K562 (cell line): ENCODE results near the gene HSF2BP. TPM values are rescaled to one million over a fixed set of nuclear protein-coding genes. Genes with fewer than 3 reads are reported as not detected.
"Not testable (repeated sequence)": the region's sequence is repeated elsewhere in the genome, so short reads cannot be mapped to it uniquely, and the experiment has no call there.

Source experiments
- ATAC-seq: fragments of 200-7000 bp; cut with Tn5 transposase; 3 replicates; pipeline ENCODE4 v1.9.1; 2020; ENCODE audit warnings: moderate library complexity
- BruUV-seq: library from RNA; stranded (reverse); fragments of 400-500 nt; replicated peaks from 2 replicates; lab custom pipeline; 2021; lab: Mats Ljungman, UMichigan
- CTCF ChIA-PET: fragments of 300-600 bp; formaldehyde crosslinking; extraction: SDS; loops from one replicate; lab custom pipeline; 2021; ENCODE audit warnings: low intra/inter-chr PET ratio; lab: Yijun Ruan, JAX
- POLR2A ChIA-PET: fragments of 300-600, 350-650 bp; sonication (Branson Sonifier 250); formaldehyde crosslinking; extraction: SDS; loops from one replicate; lab custom pipeline; 2021; ENCODE audit warnings: antibody characterized with exemption, inconsistent platforms; lab: Yijun Ruan, JAX
- DNase-seq, 4 experiments: peaks; one replicate each; pipeline versions ENCODE4 v3.0.0 to v3.0.0-alpha.2; 2011 to 2018; ENCODE audit warnings: low spot score in 3 of 4, mixed read lengths in 3 of 4; ENCODE audit errors: extremely low read depth in 1 of 4
- FAIRE-seq: peaks from 2 replicates; lab custom pipeline; 2011; peaks lifted over from hg19 to GRCh38; lab: Jason Lieb, UNC
- H2AFZ ChIP-seq: 2 replicates; pipeline ENCODE4 v1.6.0; 2011; ENCODE audit warnings: low read depth, low read length, control low read depth, inconsistent platforms
- H3K27ac ChIP-seq: fragments of 200-600 bp; 3 replicates; pipeline ENCODE4 v1.8.0; 2011; ENCODE audit warnings: low read depth, mild to moderate bottlenecking, control low read depth, inconsistent platforms, low read length, moderate library complexity, mixed read lengths; ENCODE audit errors: extremely low read depth
- H3K27me3 ChIP-seq, 2 experiments: fragments of 300-600 bp in 1 of 2; 2 replicates in 1 of 2; 3 replicates in 1 of 2; pipeline versions ENCODE4 v1.6.0 to v1.8.0; 2011; ENCODE audit warnings: inconsistent platforms in 2 of 2, low read length in 2 of 2, mild to moderate bottlenecking in 1 of 2, mixed read lengths in 1 of 2, moderate library complexity in 1 of 2; ENCODE audit not compliant: control insufficient read depth in 2 of 2, insufficient read depth in 2 of 2
- H3K36me3 ChIP-seq: fragments of 300-600 bp; 3 replicates; pipeline ENCODE4 v1.8.0; 2011; ENCODE audit warnings: mild to moderate bottlenecking, low read length, inconsistent platforms; ENCODE audit not compliant: control insufficient read depth, insufficient read depth
- H3K4me1 ChIP-seq, 2 experiments: fragments of 200-600 bp in 1 of 2; replicated peaks in 1 of 2; 2 replicates in 1 of 2; 3 replicates in 1 of 2; pipeline versions ENCODE4 v1.5.1 to v1.8.0; 2011; ENCODE audit warnings: inconsistent platforms in 2 of 2, low read length in 2 of 2, mild to moderate bottlenecking in 1 of 2, mixed read lengths in 1 of 2, moderate library complexity in 1 of 2; ENCODE audit not compliant: control insufficient read depth in 2 of 2, insufficient read depth in 2 of 2
- H3K4me2 ChIP-seq: 2 replicates; pipeline ENCODE4 v1.6.1; 2011; ENCODE audit warnings: low read length, control low read depth, inconsistent platforms, mixed read lengths; ENCODE audit not compliant: insufficient read depth
- H3K4me3 ChIP-seq: fragments of 200-600 bp; sonication (generic), shearing (Covaris generic); 2 replicates; pipeline ENCODE4 v1.5.1; 2016; ENCODE audit warnings: control low read depth, inconsistent platforms
- H3K79me2 ChIP-seq: fragments of 200-600 bp; 3 replicates; pipeline ENCODE4 v1.8.0; 2011; ENCODE audit warnings: low read length, inconsistent platforms; ENCODE audit not compliant: control insufficient read depth, insufficient read depth
- H3K9ac ChIP-seq, 2 experiments: 2 replicates each; pipeline versions ENCODE4 v1.6.0 to v1.6.1; 2011; ENCODE audit warnings: low read depth in 2 of 2, low read length in 2 of 2, control low read depth in 1 of 2, inconsistent platforms in 1 of 2, mild to moderate bottlenecking in 1 of 2, mixed read lengths in 1 of 2; ENCODE audit not compliant: insufficient read depth in 1 of 2
- H3K9me1 ChIP-seq: one replicate; pipeline ENCODE4 v1.6.0; 2011; ENCODE audit warnings: inconsistent platforms, mild to moderate bottlenecking, low read length, moderate library complexity; ENCODE audit not compliant: control insufficient read depth, insufficient read depth
- H3K9me3 ChIP-seq: replicated peaks from 2 replicates; pipeline ENCODE4 v1.5.1; 2011; ENCODE audit warnings: low read depth, low read length, inconsistent platforms; ENCODE audit not compliant: control insufficient read depth, insufficient read depth
- H4K20me1 ChIP-seq: replicated peaks from 2 replicates; pipeline ENCODE4 v1.6.1; 2011; ENCODE audit warnings: low read length, inconsistent platforms, mixed read lengths; ENCODE audit not compliant: control insufficient read depth, insufficient read depth
- POLR3G ChIP-seq: IDR thresholded peaks from 2 replicates; pipeline ENCODE4 v1.6.1; 2011; ENCODE audit not compliant: insufficient read length, insufficient replicate concordance; ENCODE audit errors: extremely low read depth
- RFX1 ChIP-seq: fragments of 450-650 bp; IDR thresholded peaks from 2 replicates; pipeline ENCODE4 v1.6.1; 2016; ENCODE audit warnings: mild to moderate bottlenecking, moderate library complexity
- ZNF121 ChIP-seq: sonication (generic); formaldehyde crosslinking; conservative IDR thresholded peaks from 2 replicates; pipeline ENCODE4 v1.8.0; 2022; ENCODE audit warnings: missing genetic modification reagents
- WGBS: fragments of 100-300 bp; shearing (Covaris generic); methylation state at CpG from one replicate; pipeline ENCODE4 v1.1.6; 2016; ENCODE audit warnings: low coverage, mixed read lengths; ENCODE audit not compliant: insufficient coverage; ENCODE audit errors: missing lambda C conversion rate; 5-methylcytosine and 5-hydroxymethylcytosine counted together
- in situ Hi-C: fragments of 300-500 bp; cut with MboI; formaldehyde crosslinking; loops from 4 replicates; pipeline ENCODE4 v1.15.0; 2018; ENCODE audit warnings: inconsistent platforms, mixed read lengths
- intact Hi-C: fragments of 100-400 bp; cut with micrococcal nuclease; formaldehyde crosslinking; loops from 2 replicates; pipeline ENCODE4 v1.14.2; 2022
- polyA plus RNA-seq, 8 experiments: library from polyadenylated mRNA; depleted of rRNA in 4 of 8; stranded (reverse) in 5 of 8; unstranded in 3 of 8; fragments of >200 nt; fragmentation: Nextera tagmentation in 2 of 8; fragmentation: Illumina TruSeq in 1 of 8; extraction: Ambion mirVana in 2 of 8; extraction: Trizol in 1 of 8; gene quantifications; 2 replicates each; pipeline versions ENCODE4 v1.2.1 to v1.2.3, GENCODE V29; 2011 to 2014; ENCODE audit warnings: inconsistent platforms in 1 of 8, missing spikeins in 1 of 8
- total RNA-seq, 7 experiments: library from RNA; depleted of rRNA in 6 of 7; stranded (reverse); fragments of >200 nt in 6 of 7; fragmentation: Illumina TruSeq in 2 of 7; extraction: Trizol in 2 of 7; gene quantifications; 2 replicates each; pipeline versions ENCODE4 v1.2.1 to v1.2.3, GENCODE V29; 2011 to 2021; ENCODE audit warnings: low replicate concordance in 1 of 7
- TF ChIP-seq, protein P1 (sequence below): fragments of 450-650 bp; IDR thresholded peaks from 2 replicates; pipeline ENCODE4 v1.6.1; 2016

HSF2BP gene
- total and polyA plus RNA-seq, 9 of the 15 experiments (the other 6 are each of a cell fraction or from before 2014, with no cell fraction given) = 0.04 to 0.57 (median 0.20) TPM; not detected in 2

- intact Hi-C loops (no loop called here), in situ Hi-C loops (no loop called here)
- H3K9ac ChIP-seq = no peak overlapping the region
- ATAC-seq = no peak
- H3K27ac ChIP-seq = no peak overlapping the region
- no peak overlapping the region for H3K4me3 ChIP-seq
- TF ChIP-seq RFX1 = peak; percentile 85
- no peak for TF ChIP-seq POLR3G
- TF ChIP-seq, protein P1, sequence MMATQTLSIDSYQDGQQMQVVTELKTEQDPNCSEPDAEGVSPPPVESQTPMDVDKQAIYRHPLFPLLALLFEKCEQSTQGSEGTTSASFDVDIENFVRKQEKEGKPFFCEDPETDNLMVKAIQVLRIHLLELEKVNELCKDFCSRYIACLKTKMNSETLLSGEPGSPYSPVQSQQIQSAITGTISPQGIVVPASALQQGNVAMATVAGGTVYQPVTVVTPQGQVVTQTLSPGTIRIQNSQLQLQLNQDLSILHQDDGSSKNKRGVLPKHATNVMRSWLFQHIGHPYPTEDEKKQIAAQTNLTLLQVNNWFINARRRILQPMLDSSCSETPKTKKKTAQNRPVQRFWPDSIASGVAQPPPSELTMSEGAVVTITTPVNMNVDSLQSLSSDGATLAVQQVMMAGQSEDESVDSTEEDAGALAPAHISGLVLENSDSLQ = peak; percentile 75
- H3K27me3 ChIP-seq = no peaks in the 10 kb centered on the region
- no peaks in the 10 kb centered on the region for H3K9me3 ChIP-seq
- WGBS = 74% methylated on average over 13 of the region's 13 CpGs
- ChIA-PET CTCF (no interaction called here), POLR2A (interaction anchor here (0.7 to 2.0 kb wide), 8 partner anchors 10 to 56 kb away, joined by 3 to 6 read pairs (median 4); no protein-coding TSS in a partner anchor)
- no peak for DNase-seq
- H2AFZ ChIP-seq = no peak overlapping the region
- no peak for FAIRE-seq
- H4K20me1 ChIP-seq = no peaks in the 10 kb centered on the region
- H3K79me2 ChIP-seq = no peaks in the 10 kb centered on the region
- H3K4me1 ChIP-seq = peaks cover 26 to 41% of the 10 kb centered on the region in 2 experiments; a peak in 4 of 5 replicates
- peaks cover 18% of the 10 kb centered on the region; the same call in 2 of the 3 replicates for H3K36me3 ChIP-seq
- no peaks in the 10 kb centered on the region for H3K9me1 ChIP-seq
- H3K4me2 ChIP-seq = no peak overlapping the region
- no TSS peak for BruUV-seq
These were observed 40.8 kb upstream of the HSF2BP start for GRCh38 chr21:43699933-43700599.

DNA sequence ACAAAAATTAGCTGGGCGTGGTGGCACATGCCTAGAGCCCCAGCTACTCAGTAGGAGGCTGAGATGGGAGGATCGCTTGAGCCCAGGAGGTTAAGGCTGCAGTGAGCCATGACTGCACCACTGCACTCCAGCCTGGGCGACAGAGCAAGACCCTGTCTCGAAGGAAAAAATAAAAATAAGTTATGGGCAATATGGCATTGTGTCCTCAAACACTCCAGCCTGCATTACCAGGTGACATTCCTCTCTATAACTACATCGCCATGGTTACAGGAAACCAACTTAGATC, 40.1 kb upstream of the HSF2BP start:
- in situ Hi-C loops, FAIRE-seq, CTCF ChIA-PET, H3K79me2 ChIP-seq, H3K4me2 ChIP-seq, H3K27me3 ChIP-seq, BruUV-seq, H3K9me3 ChIP-seq, ATAC-seq, H3K9me1 ChIP-seq, H3K27ac ChIP-seq, H3K9ac ChIP-seq, H2AFZ ChIP-seq, H3K4me3 ChIP-seq, DNase-seq, intact Hi-C loops, H4K20me1 ChIP-seq: not testable (repeated sequence)
- POLR2A ChIA-PET = interaction anchor here (1.1 to 2.0 kb wide), 4 partner anchors 9 to 30 kb away, joined by 3 to 6 read pairs (median 5); no protein-coding TSS in a partner anchor
- 63% methylated on average over 5 of the region's 5 CpGs for WGBS
- peaks cover 26 to 43% of the 10 kb centered on the region in 2 experiments; a peak in 4 of 5 replicates for H3K4me1 ChIP-seq
- TF ChIP-seq ZNF121 (CRISPR knock-in tag) = 0 out of 2 replicates have a peak, but pooled peaks have one; percentile 35
- peaks cover 24% of the 10 kb centered on the region; the same call in 2 of the 3 replicates for H3K36me3 ChIP-seq
